ENCODE results near the gene CHRNA5. TPM values are rescaled to one million over a fixed set of nuclear protein-coding genes. Genes with fewer than 3 reads are reported as not detected.

The CHRNA5 gene
- total and polyA plus RNA-seq, 2 donors from 2014 or later, result 0.41 to 0.76 TPM

DNA sequence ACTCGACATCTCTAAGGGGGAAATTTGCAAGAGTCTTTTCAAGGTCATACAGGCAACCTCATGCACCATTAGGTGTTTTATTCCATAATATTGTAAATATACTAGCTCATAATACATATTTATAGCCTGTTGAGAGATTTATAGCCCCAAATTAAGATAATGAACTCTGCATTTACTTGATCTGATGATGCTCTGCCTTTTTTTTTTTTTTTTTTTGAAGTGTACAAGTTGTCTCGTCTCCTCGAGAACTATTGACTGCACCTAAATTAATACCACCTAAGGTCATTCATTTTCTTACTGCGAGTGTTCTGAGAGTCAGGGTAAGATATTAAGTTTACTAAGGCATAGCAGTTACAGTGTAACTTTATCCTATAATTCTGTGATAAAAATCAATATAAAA is 6.1 kb downstream of the CHRNA5 start:
- Histone ChIP-seq H3K27me3 (ENCODE audit: control insufficient read depth, insufficient read depth, low read length) (no peaks in the 10 kb centered on the region), H3K9ac (ENCODE audit: low read length in 3 of 3) (no peak overlapping the region), H3K27ac (ENCODE audit: low read depth in 2 of 2, low read length in 2 of 2) (no peak overlapping the region), H3K36me3 (ENCODE audit: control insufficient read depth in 2 of 3, insufficient read depth in 3 of 3, low read length in 3 of 3) (no peaks in the 10 kb centered on the region), H3K4me3 (ENCODE audit: low read length in 3 of 3) (no peak overlapping the region), H3K4me1 (ENCODE audit: control insufficient read depth in 2 of 3, insufficient read depth in 2 of 3, low read depth in 1 of 3, low read length in 3 of 3) (peaks cover 0 to under 1% (median under 1%) of the 10 kb centered on the region in 3 donors), H3K9me3 (ENCODE audit: control insufficient read depth in 2 of 3, insufficient read depth in 1 of 3, low read length in 3 of 3) (no peaks in the 10 kb centered on the region)
- no peak for FAIRE-seq
- TF ChIP-seq, protein P1, sequence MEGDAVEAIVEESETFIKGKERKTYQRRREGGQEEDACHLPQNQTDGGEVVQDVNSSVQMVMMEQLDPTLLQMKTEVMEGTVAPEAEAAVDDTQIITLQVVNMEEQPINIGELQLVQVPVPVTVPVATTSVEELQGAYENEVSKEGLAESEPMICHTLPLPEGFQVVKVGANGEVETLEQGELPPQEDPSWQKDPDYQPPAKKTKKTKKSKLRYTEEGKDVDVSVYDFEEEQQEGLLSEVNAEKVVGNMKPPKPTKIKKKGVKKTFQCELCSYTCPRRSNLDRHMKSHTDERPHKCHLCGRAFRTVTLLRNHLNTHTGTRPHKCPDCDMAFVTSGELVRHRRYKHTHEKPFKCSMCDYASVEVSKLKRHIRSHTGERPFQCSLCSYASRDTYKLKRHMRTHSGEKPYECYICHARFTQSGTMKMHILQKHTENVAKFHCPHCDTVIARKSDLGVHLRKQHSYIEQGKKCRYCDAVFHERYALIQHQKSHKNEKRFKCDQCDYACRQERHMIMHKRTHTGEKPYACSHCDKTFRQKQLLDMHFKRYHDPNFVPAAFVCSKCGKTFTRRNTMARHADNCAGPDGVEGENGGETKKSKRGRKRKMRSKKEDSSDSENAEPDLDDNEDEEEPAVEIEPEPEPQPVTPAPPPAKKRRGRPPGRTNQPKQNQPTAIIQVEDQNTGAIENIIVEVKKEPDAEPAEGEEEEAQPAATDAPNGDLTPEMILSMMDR (IDR thresholded peaks at IDR 0.05; ENCODE audit: borderline replicate concordance, extremely low read depth, insufficient read depth), result no peak
- intact Hi-C loops (cut with DNase I), result no loop called here
- no peak for DNase-seq

DNA sequence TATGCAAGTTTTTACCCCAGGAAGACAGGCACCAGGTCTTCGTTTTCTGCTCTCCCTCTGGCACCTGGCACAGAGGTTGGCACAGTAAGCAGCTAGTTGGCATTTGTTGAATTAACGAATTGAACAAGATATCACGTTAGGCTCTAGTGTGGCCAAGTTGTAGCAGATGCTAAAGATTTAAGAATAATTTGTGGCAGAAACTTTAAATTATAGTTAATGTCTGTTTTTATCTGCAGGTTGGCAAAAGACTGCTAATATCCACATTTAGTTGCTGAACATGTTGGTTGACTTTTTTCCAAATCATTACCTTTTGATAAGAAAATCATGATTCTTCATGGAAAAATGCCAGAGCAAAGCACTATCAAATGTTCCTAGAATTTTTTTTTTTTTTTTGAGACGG is 8.1 kb downstream of the CHRNA5 start:
- Histone ChIP-seq H3K27me3 (ENCODE audit: control insufficient read depth, insufficient read depth, low read length) (no peaks in the 10 kb centered on the region), H3K9me3 (ENCODE audit: control insufficient read depth in 2 of 3, insufficient read depth in 1 of 3, low read length in 3 of 3) (no peaks in the 10 kb centered on the region), H3K36me3 (ENCODE audit: control insufficient read depth in 2 of 3, insufficient read depth in 3 of 3, low read length in 3 of 3) (no peaks in the 10 kb centered on the region), H3K27ac (ENCODE audit: low read depth in 2 of 2, low read length in 2 of 2) (no peak overlapping the region), H3K9ac (ENCODE audit: low read length in 3 of 3) (no peak overlapping the region), H3K4me1 (ENCODE audit: control insufficient read depth in 2 of 3, insufficient read depth in 2 of 3, low read depth in 1 of 3, low read length in 3 of 3) (no peaks in the 10 kb centered on the region), H3K4me3 (ENCODE audit: low read length in 3 of 3) (no peak overlapping the region)
- TF ChIP-seq, protein P1 (IDR thresholded peaks at IDR 0.05; ENCODE audit: borderline replicate concordance, extremely low read depth, insufficient read depth), result no peak
- no peak for FAIRE-seq
- intact Hi-C loops (cut with DNase I), result no loop called here
- DNase-seq, result no peak

DNA sequence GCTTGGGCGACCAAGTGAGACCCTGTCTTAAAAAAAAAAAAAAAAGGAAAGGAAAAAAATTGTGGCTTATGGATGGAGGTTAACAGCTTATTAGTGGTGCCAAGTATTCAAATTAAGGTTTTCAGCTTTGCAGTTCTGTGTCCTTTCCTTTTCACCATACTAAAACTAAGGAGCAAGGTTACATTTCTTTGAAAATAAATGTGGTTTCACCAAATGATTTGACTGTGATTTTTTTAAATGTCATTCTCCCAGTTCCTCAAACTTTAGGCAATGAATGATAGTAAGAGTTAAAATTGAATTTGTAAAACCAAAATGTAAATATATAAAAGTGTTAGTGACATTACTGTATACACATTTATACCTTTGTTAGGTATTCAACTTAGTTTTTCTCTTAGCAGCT is 9.6 kb downstream of the CHRNA5 start:
- TF ChIP-seq, protein P1 (IDR thresholded peaks at IDR 0.05; ENCODE audit: borderline replicate concordance, extremely low read depth, insufficient read depth), result no peak
- H3K4me3 ChIP-seq (ENCODE audit: low read length in 3 of 3), result no peak overlapping the region
- no peaks in the 10 kb centered on the region for H3K36me3 ChIP-seq (ENCODE audit: control insufficient read depth in 2 of 3, insufficient read depth in 3 of 3, low read length in 3 of 3)
- intact Hi-C loops (cut with DNase I), result no loop called here
- H3K27ac ChIP-seq (ENCODE audit: low read depth in 2 of 2, low read length in 2 of 2), result no peak overlapping the region
- DNase-seq (no peak), FAIRE-seq (no peak)
- no peak overlapping the region for H3K9ac ChIP-seq (ENCODE audit: low read length in 3 of 3)
- no peaks in the 10 kb centered on the region for H3K9me3 ChIP-seq (ENCODE audit: control insufficient read depth in 2 of 3, insufficient read depth in 1 of 3, low read length in 3 of 3)
- H3K27me3 ChIP-seq (ENCODE audit: control insufficient read depth, insufficient read depth, low read length), result no peaks in the 10 kb centered on the region
- H3K4me1 ChIP-seq (ENCODE audit: control insufficient read depth in 2 of 3, insufficient read depth in 2 of 3, low read depth in 1 of 3, low read length in 3 of 3), result no peaks in the 10 kb centered on the region

DNA sequence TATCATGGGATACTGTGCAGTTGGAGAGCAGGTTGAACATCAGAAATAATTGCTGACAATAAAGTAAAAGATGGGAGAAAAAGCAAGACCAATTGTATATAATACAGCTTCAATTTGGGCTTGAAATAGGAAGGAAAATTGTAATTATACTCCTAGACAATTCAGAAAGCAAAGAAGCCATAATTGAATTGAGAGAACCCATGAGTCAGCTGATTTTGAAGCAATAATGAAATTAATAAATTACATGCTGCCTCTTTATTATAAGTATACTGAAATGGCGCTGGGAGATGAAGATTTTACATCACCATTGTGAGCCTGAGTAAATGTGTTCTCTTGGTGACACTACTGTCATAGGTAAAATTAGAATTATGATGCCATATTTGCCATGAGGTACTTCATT is 32.3 kb downstream of the CHRNA5 start:
- Histone ChIP-seq H3K4me3 (ENCODE audit: low read length in 3 of 3) (no peak overlapping the region), H3K9ac (ENCODE audit: low read length in 3 of 3) (no peak overlapping the region), H3K27ac (ENCODE audit: low read depth in 2 of 2, low read length in 2 of 2) (no peak overlapping the region), H3K9me3 (ENCODE audit: control insufficient read depth in 2 of 3, insufficient read depth in 1 of 3, low read length in 3 of 3) (no peaks in the 10 kb centered on the region), H3K27me3 (ENCODE audit: control insufficient read depth, insufficient read depth, low read length) (no peaks in the 10 kb centered on the region), H3K4me1 (ENCODE audit: control insufficient read depth in 2 of 3, insufficient read depth in 2 of 3, low read depth in 1 of 3, low read length in 3 of 3) (no peaks in the 10 kb centered on the region), H3K36me3 (ENCODE audit: control insufficient read depth in 2 of 3, insufficient read depth in 3 of 3, low read length in 3 of 3) (no peaks in the 10 kb centered on the region)
- TF ChIP-seq, protein P1 (IDR thresholded peaks at IDR 0.05; ENCODE audit: borderline replicate concordance, extremely low read depth, insufficient read depth), result no peak
- FAIRE-seq (no peak), DNase-seq (no peak)
- intact Hi-C loops (cut with DNase I), result no loop called here
